Transverse colon (tissue), 4 donors: ENCODE measurements around the gene ZGRF1.

Source experiments
- CTCF ChIP-seq, 5 experiments: fragments of 200-600 bp in 3 of 5; fragments of 450-650 bp in 2 of 5; sonication (generic) in 3 of 5; IDR thresholded peaks; 1 replicate in 2 of 5; 2 replicates in 3 of 5; pipeline ENCODE4 v1.5.1; 2016 to 2017; ENCODE audit warnings: antibody characterized with exemption in 5 of 5, inconsistent platforms in 3 of 5, mild to moderate bottlenecking in 2 of 5, moderate library complexity in 1 of 5
- EP300 ChIP-seq: sonication (generic); formaldehyde crosslinking; IDR thresholded peaks from one replicate; pipeline ENCODE4 v1.6.1; 2017; ENCODE audit warnings: antibody characterized with exemption, low read depth
- POLR2A ChIP-seq: fragments of 450-650 bp; IDR thresholded peaks from one replicate; pipeline ENCODE4 v1.6.1; 2016; ENCODE audit warnings: antibody characterized with exemption, mild to moderate bottlenecking, moderate library complexity
- POLR2AphosphoS5 ChIP-seq, 3 donors: sonication (generic); formaldehyde crosslinking; IDR thresholded peaks; one replicate each; pipeline ENCODE4 v1.6.1; 2016; ENCODE audit warnings: antibody characterized with exemption in 3 of 3

DNA sequence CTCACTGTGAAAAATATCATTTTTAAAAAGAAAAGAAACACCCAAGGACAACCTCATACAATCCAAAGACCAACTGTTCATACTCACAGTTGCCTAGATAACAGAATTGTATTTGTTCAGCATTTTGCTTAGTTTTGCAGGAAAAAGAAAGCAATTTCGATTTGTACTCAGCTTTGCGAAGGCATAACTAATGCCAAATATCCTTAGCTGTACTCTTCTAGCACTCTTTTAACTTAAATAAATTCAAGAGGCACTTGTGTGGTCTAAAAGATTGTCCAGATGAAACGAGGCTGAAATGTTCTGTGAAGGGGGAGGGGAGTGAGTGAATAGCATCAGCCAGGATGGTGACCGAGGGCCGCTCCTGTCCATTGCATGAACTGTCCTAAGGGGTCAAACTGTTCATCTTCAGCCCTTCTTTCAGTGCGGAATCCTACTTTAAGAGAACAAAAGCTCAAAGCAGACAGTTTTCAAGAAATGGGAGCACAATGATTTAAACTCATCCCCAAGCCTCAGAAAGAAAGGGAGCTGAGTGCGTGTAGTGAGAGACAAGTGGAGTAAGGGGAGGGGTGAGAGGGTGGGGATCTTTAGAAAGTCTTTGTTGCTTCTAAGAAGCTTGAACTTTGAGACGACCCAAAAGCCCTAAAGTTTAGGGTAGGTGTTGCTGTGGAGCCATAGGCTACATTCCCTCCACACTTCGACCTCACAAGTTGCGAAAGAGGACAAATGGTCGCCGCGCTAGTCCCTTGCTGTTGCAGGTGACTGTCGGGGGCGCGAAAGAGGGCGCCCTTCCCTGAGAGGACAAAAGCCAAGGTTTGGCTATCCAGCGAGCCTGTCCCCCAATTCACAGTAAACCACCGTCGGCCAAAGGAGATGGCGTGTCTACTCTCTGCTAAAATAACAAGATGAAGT, 116.8 kb downstream of the ZGRF1 start:
- TF ChIP-seq POLR2AphosphoS5 (IDR thresholded peaks at IDR 0.05) (no peak), CTCF (IDR thresholded peaks at IDR 0.05) (no peak), POLR2A (no peak), EP300 (no peak)
